PC-9 (cell line): Measurements from ENCODE around the gene LCN6. TPM values are rescaled to one million over a fixed set of nuclear protein-coding genes. Genes with fewer than 3 reads are reported as not detected.

Experiments used
- BruUV-seq: library from RNA; stranded (reverse); fragments of 400-500 nt; replicated peaks from 2 replicates; lab custom pipeline; 2021; lab: Mats Ljungman, UMichigan
- CTCF ChIA-PET: fragments of 300-600 bp; sonication (Branson Sonifier 250); formaldehyde crosslinking; loops from one replicate; lab custom pipeline; 2022; ENCODE audit warnings: antibody characterized with exemption; lab: Charles Lee
- POLR2A ChIA-PET: fragments of 300-600 bp; sonication (Branson Sonifier 250); formaldehyde crosslinking; loops from one replicate; lab custom pipeline; 2022; ENCODE audit warnings: antibody characterized with exemption; ENCODE audit not compliant: unreplicated experiment; lab: Charles Lee
- DNase-seq, 2 experiments: peaks; one replicate each; pipeline versions ENCODE4 v3.0.0 to v3.0.0-alpha.2; 2015 to 2022; ENCODE audit warnings: mixed read lengths in 1 of 2
- H2AFZ ChIP-seq: fragments of 200-600 bp; sonication (generic); 2 replicates; pipeline ENCODE4 v1.8.1; 2017; ENCODE audit warnings: antibody characterized with exemption
- H3F3A ChIP-seq: fragments of 200-600 bp; sonication (generic); 2 replicates; pipeline ENCODE4 v1.8.1; 2017; ENCODE audit warnings: antibody characterized with exemption, mild to moderate bottlenecking, low read depth; ENCODE audit not compliant: insufficient read depth
- H3K27ac ChIP-seq: fragments of 200-600 bp; sonication (generic); 2 replicates; pipeline ENCODE4 v1.6.1; 2016; ENCODE audit warnings: mixed run types
- H3K27me3 ChIP-seq: fragments of 200-600 bp; sonication (generic); 2 replicates; pipeline ENCODE4 v1.6.1; 2016; ENCODE audit warnings: low read depth, mixed run types; ENCODE audit not compliant: insufficient read depth
- H3K36me3 ChIP-seq: fragments of 200-600 bp; sonication (generic); 2 replicates; pipeline ENCODE4 v1.6.1; 2016; ENCODE audit warnings: low read depth, mixed run types
- H3K4me1 ChIP-seq: fragments of 200-600 bp; sonication (generic); replicated peaks from 2 replicates; pipeline ENCODE4 v1.6.1; 2016; ENCODE audit warnings: mixed run types; ENCODE audit not compliant: insufficient read depth
- H3K4me2 ChIP-seq: fragments of 200-600 bp; sonication (generic); 2 replicates; pipeline ENCODE4 v1.6.1; 2017; ENCODE audit warnings: mixed run types
- H3K4me3 ChIP-seq: fragments of 200-600 bp; sonication (generic); 2 replicates; pipeline ENCODE4 v1.6.1; 2016; ENCODE audit warnings: mixed run types
- H3K79me2 ChIP-seq: fragments of 200-600 bp; sonication (generic); 2 replicates; pipeline ENCODE4 v1.6.1; 2017; ENCODE audit warnings: low read depth, mixed run types
- H3K9me2 ChIP-seq: fragments of 200-600 bp; sonication (generic); 2 replicates; pipeline ENCODE4 v1.8.1; 2017; ENCODE audit warnings: mild to moderate bottlenecking; ENCODE audit not compliant: insufficient read depth
- H3K9me3 ChIP-seq: fragments of 200-600 bp; sonication (generic); 2 replicates; pipeline ENCODE4 v1.8.1; 2016; ENCODE audit warnings: low read depth; ENCODE audit not compliant: insufficient read depth
- H4K20me1 ChIP-seq: fragments of 200-600 bp; sonication (generic); 2 replicates; pipeline ENCODE4 v1.8.1; 2017; ENCODE audit not compliant: insufficient read depth
- EZH2 ChIP-seq: fragments of 200-600 bp; sonication (generic); IDR thresholded peaks from 2 replicates; pipeline ENCODE4 v1.8.0; 2017; ENCODE audit warnings: antibody characterized with exemption, low read depth
- intact Hi-C: fragments of 100-400 bp; cut with micrococcal nuclease; formaldehyde crosslinking; loops from one replicate; pipeline ENCODE4 v1.10.0; 2022; ENCODE audit not compliant: unreplicated experiment
- total RNA-seq: library from RNA; stranded (reverse); gene quantifications from 2 replicates; pipeline ENCODE4 v1.2.3, GENCODE V29; 2021
- TF ChIP-seq, protein P1 (sequence below): fragments of 200-600 bp; sonication (generic); conservative IDR thresholded peaks from 2 replicates; pipeline ENCODE4 v1.6.1; 2017; ENCODE audit warnings: mixed run types, antibody characterized with exemption, mild to moderate bottlenecking, moderate library complexity

LCN6 gene
- total RNA-seq, 1 experiment from 2014 or later = not detected

DNA sequence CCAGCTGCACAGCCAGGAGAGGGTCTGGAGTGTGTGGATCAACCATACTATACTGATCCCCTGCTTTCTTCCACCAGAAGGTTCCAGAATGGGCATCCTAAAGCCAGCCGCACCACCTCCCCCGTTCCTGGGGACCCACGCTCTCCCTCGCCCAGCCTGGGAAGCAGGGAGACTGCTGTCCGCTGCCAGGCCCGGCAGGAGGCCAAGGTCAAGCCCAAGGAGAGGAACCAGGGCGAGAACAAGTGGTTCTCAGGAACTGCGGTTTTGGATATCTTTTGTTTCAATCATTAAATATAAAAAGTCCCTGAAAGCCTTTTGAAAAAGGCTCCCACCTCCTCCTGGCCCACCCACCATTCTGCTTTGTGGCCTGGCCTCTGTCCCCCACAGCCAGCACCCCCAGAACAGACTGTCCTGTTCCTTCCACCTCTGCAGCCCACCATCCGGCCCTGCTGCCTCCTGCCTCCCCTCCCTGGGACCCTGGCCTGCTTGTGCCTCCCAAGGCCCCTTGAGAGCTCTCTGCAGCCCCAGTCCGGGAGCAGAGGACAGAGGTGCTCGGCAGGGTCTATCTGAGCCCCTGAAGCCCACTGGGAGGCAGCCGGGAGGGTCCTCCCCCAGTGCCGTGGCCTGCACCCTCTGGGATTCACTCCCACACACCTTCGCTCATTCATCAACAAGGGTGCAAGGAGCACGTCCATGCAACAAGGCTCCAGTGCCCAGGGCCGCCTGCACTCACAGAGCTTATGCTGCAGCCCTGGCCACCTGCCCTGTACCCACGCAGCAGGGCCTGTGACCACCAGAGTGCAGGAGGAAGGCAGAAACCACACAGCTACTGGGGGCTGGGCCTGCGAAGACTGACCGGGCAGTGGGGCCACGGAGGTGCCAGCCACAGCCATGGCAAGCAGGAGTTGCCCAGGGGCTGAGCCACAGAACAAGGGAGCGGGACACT lies 614 bp upstream of the LCN6 start:
- TF ChIP-seq, protein P1, sequence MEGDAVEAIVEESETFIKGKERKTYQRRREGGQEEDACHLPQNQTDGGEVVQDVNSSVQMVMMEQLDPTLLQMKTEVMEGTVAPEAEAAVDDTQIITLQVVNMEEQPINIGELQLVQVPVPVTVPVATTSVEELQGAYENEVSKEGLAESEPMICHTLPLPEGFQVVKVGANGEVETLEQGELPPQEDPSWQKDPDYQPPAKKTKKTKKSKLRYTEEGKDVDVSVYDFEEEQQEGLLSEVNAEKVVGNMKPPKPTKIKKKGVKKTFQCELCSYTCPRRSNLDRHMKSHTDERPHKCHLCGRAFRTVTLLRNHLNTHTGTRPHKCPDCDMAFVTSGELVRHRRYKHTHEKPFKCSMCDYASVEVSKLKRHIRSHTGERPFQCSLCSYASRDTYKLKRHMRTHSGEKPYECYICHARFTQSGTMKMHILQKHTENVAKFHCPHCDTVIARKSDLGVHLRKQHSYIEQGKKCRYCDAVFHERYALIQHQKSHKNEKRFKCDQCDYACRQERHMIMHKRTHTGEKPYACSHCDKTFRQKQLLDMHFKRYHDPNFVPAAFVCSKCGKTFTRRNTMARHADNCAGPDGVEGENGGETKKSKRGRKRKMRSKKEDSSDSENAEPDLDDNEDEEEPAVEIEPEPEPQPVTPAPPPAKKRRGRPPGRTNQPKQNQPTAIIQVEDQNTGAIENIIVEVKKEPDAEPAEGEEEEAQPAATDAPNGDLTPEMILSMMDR = no peak
- no peak for TF ChIP-seq EZH2
- Histone ChIP-seq H3K9me3 (peaks cover 12% of the 10 kb centered on the region; the same call in 1 of the 2 replicates), H3K27me3 (peaks cover 72% of the 10 kb centered on the region), H3K4me1 (no peaks in the 10 kb centered on the region), H3K27ac (no peak overlapping the region), H3F3A (no peaks in the 10 kb centered on the region), H2AFZ (no peak overlapping the region), H3K36me3 (no peaks in the 10 kb centered on the region), H3K4me2 (no peak overlapping the region), H3K9me2 (no peaks in the 10 kb centered on the region), H4K20me1 (no peaks in the 10 kb centered on the region), H3K79me2 (no peaks in the 10 kb centered on the region), H3K4me3 (no peak overlapping the region)
- no peak for DNase-seq
- ChIA-PET POLR2A (no interaction called here), CTCF (no interaction called here)
- no TSS peak for BruUV-seq
- intact Hi-C loops = no loop called here

DNA sequence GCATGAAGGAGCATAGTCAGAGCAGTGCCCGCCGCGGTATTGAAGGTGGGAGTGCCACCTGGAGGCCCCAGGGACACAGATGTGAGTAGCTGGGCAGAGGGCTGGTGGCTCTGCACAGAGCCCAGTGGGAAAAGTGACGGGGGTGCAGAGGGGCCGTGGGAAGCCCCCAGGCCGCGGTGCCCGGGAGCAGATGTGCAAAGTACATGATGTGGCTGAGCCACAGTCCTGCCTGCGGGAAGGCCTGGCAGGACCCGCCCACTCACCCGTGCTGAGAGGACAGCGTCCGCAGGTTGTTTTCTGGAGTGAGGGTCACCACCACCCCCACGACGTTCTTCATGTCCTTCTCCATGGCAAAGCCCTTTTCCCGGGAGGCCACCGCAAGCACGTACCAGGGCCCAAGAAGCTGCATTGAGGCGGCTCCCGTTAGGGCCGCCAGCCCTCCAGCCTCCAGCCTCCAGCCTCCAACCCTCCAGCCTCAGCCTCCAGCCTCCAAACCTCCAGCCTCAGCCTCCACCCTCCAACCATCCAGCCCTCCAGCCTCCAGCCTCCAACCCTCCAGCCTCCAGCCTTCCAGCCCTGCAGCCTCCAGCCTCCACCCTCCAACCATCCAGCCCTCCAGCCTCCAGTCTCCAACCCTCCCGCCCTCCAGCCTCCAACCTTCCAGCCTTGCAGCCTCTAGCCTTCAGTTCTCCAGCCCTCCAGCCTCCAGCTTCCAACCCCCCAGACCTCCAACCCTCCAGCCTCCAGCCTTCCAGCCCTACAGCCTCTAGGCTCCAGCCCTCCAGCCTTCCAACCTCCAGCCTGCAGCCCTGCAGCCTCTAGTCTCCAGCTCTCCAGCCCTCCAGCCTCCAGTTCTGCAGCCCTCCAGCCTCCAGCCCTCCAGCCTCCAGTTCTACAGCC lies 914 bp downstream of the LCN6 start:
- TF ChIP-seq, protein P1 = no peak
- Histone ChIP-seq H2AFZ (no peak overlapping the region), H3K27ac (no peak overlapping the region), H3K4me1 (no peaks in the 10 kb centered on the region), H3K9me3 (peaks cover 8% of the 10 kb centered on the region; the same call in 1 of the 2 replicates), H3F3A (no peaks in the 10 kb centered on the region), H3K4me2 (no peak overlapping the region), H4K20me1 (no peaks in the 10 kb centered on the region), H3K36me3 (no peaks in the 10 kb centered on the region), H3K9me2 (no peaks in the 10 kb centered on the region), H3K27me3 (peaks cover 75% of the 10 kb centered on the region), H3K4me3 (no peak overlapping the region), H3K79me2 (no peaks in the 10 kb centered on the region)
- DNase-seq = no peak
- ChIA-PET POLR2A (no interaction called here), CTCF (no interaction called here)
- BruUV-seq = no TSS peak
- intact Hi-C loops = no loop called here

DNA sequence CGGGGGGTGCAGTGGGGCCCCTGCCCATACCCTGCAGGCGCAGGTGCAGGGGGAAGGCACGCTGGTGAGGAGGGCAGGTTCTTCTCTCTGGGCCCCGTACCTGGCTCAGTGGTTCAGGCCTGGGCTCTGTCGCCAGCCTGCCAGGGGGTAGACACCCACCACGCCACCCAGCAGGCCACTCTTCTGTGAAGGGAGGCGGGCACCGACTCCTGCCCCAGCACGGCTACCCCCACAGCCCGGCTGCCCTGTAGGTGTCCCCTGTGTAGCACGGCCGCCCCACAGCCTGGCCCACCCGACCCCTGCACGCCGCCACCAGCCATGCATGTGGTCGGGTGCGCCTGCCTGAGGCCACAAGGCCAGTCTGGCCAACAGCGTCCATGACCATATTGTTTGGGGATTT lies 1.7 kb downstream of the LCN6 start:
- no peak overlapping the region for H3K27ac ChIP-seq
- no peaks in the 10 kb centered on the region for H3K9me2 ChIP-seq
- no peak overlapping the region for H2AFZ ChIP-seq
- no peak for TF ChIP-seq EZH2
- TF ChIP-seq, protein P1 = no peak
- BruUV-seq = no TSS peak
- no peak overlapping the region for H3K4me3 ChIP-seq
- no peak overlapping the region for H3K4me2 ChIP-seq
- no peak for DNase-seq
- no peaks in the 10 kb centered on the region for H4K20me1 ChIP-seq
- H3K9me3 ChIP-seq = peaks cover 1% of the 10 kb centered on the region; the same call in 1 of the 2 replicates
- no peaks in the 10 kb centered on the region for H3K79me2 ChIP-seq
- no peaks in the 10 kb centered on the region for H3K4me1 ChIP-seq
- intact Hi-C loops = no loop called here
- POLR2A ChIA-PET = no interaction called here
- CTCF ChIA-PET = no interaction called here
- no peaks in the 10 kb centered on the region for H3F3A ChIP-seq
- H3K27me3 ChIP-seq = peaks cover 75% of the 10 kb centered on the region
- H3K36me3 ChIP-seq = no peaks in the 10 kb centered on the region
